ENCODE results near the gene MIPEP.

The MIPEP gene

DNA sequence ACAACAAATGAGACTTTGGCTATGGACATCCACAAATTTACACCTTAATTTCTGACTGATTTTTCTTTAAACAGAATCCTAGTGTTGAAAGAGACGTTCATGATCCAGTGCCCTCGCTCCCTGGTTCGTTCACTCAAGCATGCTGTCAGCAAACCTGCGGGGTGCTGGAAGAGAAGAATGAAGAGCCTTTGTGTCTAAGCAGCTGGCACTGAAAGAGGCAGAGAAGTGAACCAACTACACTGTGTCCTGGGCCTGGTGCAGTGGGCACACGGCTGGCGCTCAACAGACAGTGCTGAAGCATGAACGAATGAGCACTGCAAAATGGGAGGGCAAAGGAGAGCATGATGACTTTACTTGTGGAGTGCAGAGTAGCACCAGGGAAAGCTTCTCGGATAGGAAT lies 46.8 kb downstream of the MIPEP start:
- H2AFZ ChIP-seq, result no peak overlapping the region
- H3K4me1 ChIP-seq, result no peaks in the 10 kb centered on the region
- H3K27ac ChIP-seq, result no peak overlapping the region
- no peaks in the 10 kb centered on the region for H3K27me3 ChIP-seq (ENCODE audit: control insufficient read depth, insufficient read depth, low read length)
- no peaks in the 10 kb centered on the region for H3K79me2 ChIP-seq
- no peak overlapping the region for H3K4me3 ChIP-seq (ENCODE audit: low read depth, low read length)
- no peak for TF ChIP-seq CTCF (IDR thresholded peaks at IDR 0.05)
- no peaks in the 10 kb centered on the region for H3K36me3 ChIP-seq (ENCODE audit: control insufficient read depth, insufficient read depth, low read length)
- no peaks in the 10 kb centered on the region for H3K9me3 ChIP-seq (ENCODE audit: control insufficient read depth, low read length)
- H3K9ac ChIP-seq, result no peak overlapping the region
- H3K4me2 ChIP-seq (ENCODE audit: low read length), result no peak overlapping the region

DNA sequence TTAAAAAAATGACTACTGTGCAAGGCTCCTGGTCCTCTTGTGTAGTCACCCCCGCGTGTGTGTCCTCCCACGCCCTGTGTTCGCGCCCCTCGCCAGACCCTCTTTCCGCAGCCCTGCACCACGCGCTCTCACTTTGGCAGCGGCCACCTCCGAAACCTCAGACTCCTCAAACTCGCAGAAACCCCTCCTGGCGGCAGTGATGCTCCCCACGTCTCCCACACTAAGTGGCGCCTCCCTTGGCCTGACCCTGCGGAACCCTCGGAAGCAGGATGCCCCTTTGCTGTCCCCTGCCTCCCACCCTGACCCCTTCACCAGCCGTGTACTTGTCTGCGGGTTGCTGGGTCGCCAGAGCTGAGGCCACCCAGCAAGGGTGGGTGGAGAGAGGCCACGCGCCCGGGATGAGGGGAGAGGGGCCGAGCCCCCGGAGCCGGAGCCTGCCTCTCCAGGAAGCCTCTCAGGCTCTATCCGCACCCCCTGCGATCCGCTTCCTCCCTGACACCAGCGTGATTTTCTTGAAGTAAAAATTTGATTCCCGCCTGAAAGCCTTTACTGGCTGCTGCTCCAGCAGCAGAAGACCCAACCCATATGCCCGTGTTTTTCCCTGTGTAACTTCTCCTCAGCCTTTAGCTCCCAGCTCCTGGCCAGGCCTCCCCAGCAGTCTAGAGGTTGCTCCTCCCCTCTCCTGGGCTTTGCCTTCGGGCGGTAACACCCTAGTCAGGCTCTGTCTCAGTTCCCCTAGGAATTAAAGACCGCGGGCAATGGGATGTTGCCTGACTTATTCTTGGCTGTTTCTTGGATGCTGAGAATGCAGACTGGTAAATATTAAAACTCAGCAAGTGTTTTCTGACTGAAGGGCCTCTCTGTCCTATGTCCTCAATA lies 55.2 kb downstream of the MIPEP start:
- H3K4me3 ChIP-seq (ENCODE audit: low read depth, low read length), result no peak overlapping the region
- TF ChIP-seq CTCF (IDR thresholded peaks at IDR 0.05), result no peak
- H3K27ac ChIP-seq, result no peak overlapping the region
- H3K9me3 ChIP-seq (ENCODE audit: control insufficient read depth, low read length), result no peaks in the 10 kb centered on the region
- no peaks in the 10 kb centered on the region for H3K27me3 ChIP-seq (ENCODE audit: control insufficient read depth, insufficient read depth, low read length)
- H3K4me1 ChIP-seq, result no peaks in the 10 kb centered on the region
- H2AFZ ChIP-seq, result no peak overlapping the region
- no peak overlapping the region for H3K4me2 ChIP-seq (ENCODE audit: low read length)
- H3K36me3 ChIP-seq (ENCODE audit: control insufficient read depth, insufficient read depth, low read length), result no peaks in the 10 kb centered on the region
- H3K9ac ChIP-seq, result no peak overlapping the region
- no peaks in the 10 kb centered on the region for H3K79me2 ChIP-seq

GRCh38 chr13:23828866-23829265 lies 60.3 kb downstream of the MIPEP start:
- Histone ChIP-seq H3K9ac (no peak overlapping the region), H3K4me2 (ENCODE audit: low read length) (no peak overlapping the region), H3K27me3 (ENCODE audit: control insufficient read depth, insufficient read depth, low read length) (no peaks in the 10 kb centered on the region), H3K9me3 (ENCODE audit: control insufficient read depth, low read length) (no peaks in the 10 kb centered on the region), H3K4me1 (no peaks in the 10 kb centered on the region), H3K27ac (no peak overlapping the region), H3K36me3 (ENCODE audit: control insufficient read depth, insufficient read depth, low read length) (no peaks in the 10 kb centered on the region), H3K4me3 (ENCODE audit: low read depth, low read length) (no peak overlapping the region), H3K79me2 (no peaks in the 10 kb centered on the region), H2AFZ (no peak overlapping the region)
- TF ChIP-seq CTCF (IDR thresholded peaks at IDR 0.05), result no peak

DNA sequence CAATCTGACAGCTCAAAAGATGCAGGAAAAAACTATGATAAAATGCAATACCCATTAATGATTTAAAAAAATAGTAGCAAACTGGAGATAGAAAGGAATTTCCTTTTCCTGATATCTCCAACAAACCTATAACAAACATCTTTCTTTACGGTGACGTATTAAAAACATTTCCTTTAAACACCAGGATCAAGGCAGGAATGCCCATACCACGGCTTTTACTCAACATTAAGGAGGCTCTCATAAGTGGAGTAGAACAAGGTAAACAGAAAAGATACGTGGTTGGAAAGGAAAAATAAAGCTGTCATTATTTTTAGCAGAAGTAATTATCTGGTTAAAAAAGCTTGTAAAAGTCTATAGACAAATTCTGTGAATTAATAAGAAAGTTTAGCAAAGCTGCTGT lies 61.1 kb downstream of the MIPEP start:
- Histone ChIP-seq H3K27ac (no peak overlapping the region), H3K4me3 (ENCODE audit: low read depth, low read length) (no peak overlapping the region), H3K27me3 (ENCODE audit: control insufficient read depth, insufficient read depth, low read length) (no peaks in the 10 kb centered on the region), H3K9ac (no peak overlapping the region), H3K4me1 (no peaks in the 10 kb centered on the region), H2AFZ (no peak overlapping the region), H3K79me2 (no peaks in the 10 kb centered on the region), H3K9me3 (ENCODE audit: control insufficient read depth, low read length) (no peaks in the 10 kb centered on the region), H3K4me2 (ENCODE audit: low read length) (no peak overlapping the region), H3K36me3 (ENCODE audit: control insufficient read depth, insufficient read depth, low read length) (no peaks in the 10 kb centered on the region)
- no peak for TF ChIP-seq CTCF (IDR thresholded peaks at IDR 0.05)

DNA sequence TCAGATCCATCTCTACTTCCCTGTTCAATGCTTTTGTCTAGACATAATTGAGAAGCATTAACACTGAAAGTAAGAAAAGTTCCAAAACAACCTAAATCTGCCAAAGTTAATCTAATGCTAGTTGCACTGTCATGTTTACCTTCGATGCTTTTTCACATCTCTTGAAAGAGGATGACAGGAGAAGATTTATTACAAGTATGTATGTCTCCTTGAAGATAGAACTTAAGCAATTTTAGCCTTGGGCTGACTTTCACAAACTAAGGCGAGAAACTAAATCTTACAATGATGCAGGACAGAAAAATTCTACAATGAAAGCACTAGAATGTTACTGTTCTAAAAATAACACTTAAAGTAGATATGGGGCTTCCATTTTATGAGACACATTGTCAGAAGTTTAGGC lies 64.0 kb downstream of the MIPEP start:
- H3K9ac ChIP-seq, result no peak overlapping the region
- no peak for TF ChIP-seq CTCF (IDR thresholded peaks at IDR 0.05)
- no peaks in the 10 kb centered on the region for H3K27me3 ChIP-seq (ENCODE audit: control insufficient read depth, insufficient read depth, low read length)
- no peaks in the 10 kb centered on the region for H3K9me3 ChIP-seq (ENCODE audit: control insufficient read depth, low read length)
- H3K27ac ChIP-seq, result no peak overlapping the region
- H3K36me3 ChIP-seq (ENCODE audit: control insufficient read depth, insufficient read depth, low read length), result no peaks in the 10 kb centered on the region
- H3K79me2 ChIP-seq, result no peaks in the 10 kb centered on the region
- H2AFZ ChIP-seq, result no peak overlapping the region
- H3K4me3 ChIP-seq (ENCODE audit: low read depth, low read length), result no peak overlapping the region
- no peaks in the 10 kb centered on the region for H3K4me1 ChIP-seq
- H3K4me2 ChIP-seq (ENCODE audit: low read length), result no peak overlapping the region

All from parathyroid adenoma (tissue), 2 donors.